Fibroblast of skin of left quadriceps (primary cell): ENCODE results near the gene PGA4.

Source experiments
- DNase-seq, 2 experiments: peaks; one replicate each; pipeline ENCODE4 v3.0.0-alpha.2; 2013; ENCODE audit warnings: low read depth in 2 of 2

The PGA4 gene

GRCh38 chr11:61279934-61280659 lies 58.0 kb downstream of the PGA4 start:
- DNase-seq, result no peak

- DNase-seq, result no peak
Measured at GRCh38 chr11:61280883-61281580, 58.9 kb downstream of the PGA4 start.
